MM.1S (cell line): ENCODE measurements around the gene CREB3L2.

ENCODE experiments used
- DNase-seq: peaks from one replicate; pipeline ENCODE4 v3.0.0-alpha.2; 2015
- H2AFZ ChIP-seq: fragments of 300-600 bp; sonication (generic); 2 replicates; pipeline ENCODE4 v1.6.0; 2016; ENCODE audit warnings: antibody characterized with exemption, low read length
- H3F3A ChIP-seq: fragments of 300-600 bp; sonication (generic); 2 replicates; pipeline ENCODE4 v1.6.1; 2016; ENCODE audit warnings: mild to moderate bottlenecking, antibody characterized with exemption, low read length, moderate library complexity, mixed read lengths; ENCODE audit not compliant: insufficient read depth
- H3K27ac ChIP-seq: fragments of 300-600 bp; sonication (generic); 2 replicates; pipeline ENCODE4 v1.5.1; 2016; ENCODE audit warnings: mild to moderate bottlenecking, low read length
- H3K27me3 ChIP-seq: fragments of 300-600 bp; sonication (generic); replicated peaks from 2 replicates; pipeline ENCODE4 v1.6.0; 2016; ENCODE audit warnings: low read length; ENCODE audit not compliant: insufficient read depth
- H3K36me3 ChIP-seq: fragments of 300-600 bp; sonication (generic); replicated peaks from 2 replicates; pipeline ENCODE4 v1.6.1; 2016; ENCODE audit warnings: mild to moderate bottlenecking, low read length, mixed read lengths; ENCODE audit not compliant: insufficient read depth
- H3K4me1 ChIP-seq: fragments of 300-600 bp; sonication (generic); 2 replicates; pipeline ENCODE4 v1.6.1; 2016; ENCODE audit warnings: low read length, mixed read lengths
- H3K4me2 ChIP-seq: fragments of 300-600 bp; sonication (generic); 2 replicates; pipeline ENCODE4 v1.6.0; 2016; ENCODE audit warnings: low read depth, low read length
- H3K4me3 ChIP-seq: fragments of 300-600 bp; sonication (generic); 2 replicates; pipeline ENCODE4 v1.5.1; 2016; ENCODE audit warnings: low read length, mixed read lengths
- H3K79me2 ChIP-seq: fragments of 300-600 bp; sonication (generic); 2 replicates; pipeline ENCODE4 v1.6.1; 2016; ENCODE audit warnings: mixed run types, low read length, mixed read lengths
- H3K9ac ChIP-seq: fragments of 300-600 bp; sonication (generic); 2 replicates; pipeline ENCODE4 v1.6.1; 2016; ENCODE audit warnings: low read length, mixed read lengths
- H3K9me2 ChIP-seq: fragments of 300-600 bp; sonication (generic); replicated peaks from 2 replicates; pipeline ENCODE4 v1.6.1; 2016; ENCODE audit warnings: mild to moderate bottlenecking, low read length, mixed read lengths; ENCODE audit not compliant: insufficient read depth
- H3K9me3 ChIP-seq: fragments of 300-600 bp; sonication (generic); replicated peaks from 2 replicates; pipeline ENCODE4 v1.6.1; 2016; ENCODE audit warnings: mild to moderate bottlenecking, low read length, mixed read lengths; ENCODE audit not compliant: insufficient read depth
- H4K20me1 ChIP-seq: fragments of 300-600 bp; sonication (generic); 2 replicates; pipeline ENCODE4 v1.6.1; 2016; ENCODE audit warnings: mild to moderate bottlenecking, low read length, moderate library complexity, mixed read lengths; ENCODE audit not compliant: insufficient read depth
- EZH2 ChIP-seq: fragments of 300-600 bp; sonication (generic); optimal IDR thresholded peaks from 2 replicates; pipeline ENCODE3; 2017; ENCODE audit warnings: low read depth, mild to moderate bottlenecking, antibody characterized with exemption, low read length, mixed read lengths
- EZH2phosphoT487 ChIP-seq: fragments of 300-600 bp; sonication (generic); IDR thresholded peaks from 2 replicates; pipeline ENCODE4 v1.6.1; 2018; ENCODE audit warnings: antibody characterized with exemption, low read length
- TF ChIP-seq, protein P1 (sequence below): fragments of 300-600 bp; sonication (generic); IDR thresholded peaks from 2 replicates; pipeline ENCODE4 v1.5.1; 2016; ENCODE audit warnings: antibody characterized with exemption, low read length, mixed read lengths

CREB3L2 gene

GRCh38 chr7:137980308-137980707, 21.6 kb downstream of the CREB3L2 start:
- H3K9me3 ChIP-seq: no peaks in the 10 kb centered on the region
- peak overlapping the region; percentile 69 for H3K4me2 ChIP-seq
- peaks cover 5% of the 10 kb centered on the region; the same call in 1 of the 2 replicates for H4K20me1 ChIP-seq
- no peaks in the 10 kb centered on the region for H3K9me2 ChIP-seq
- peak overlapping the region; percentile 82; the same call in 1 of the 2 replicates for H3K27ac ChIP-seq
- peaks cover 97% of the 10 kb centered on the region for H3K79me2 ChIP-seq
- H3F3A ChIP-seq: peaks cover 34% of the 10 kb centered on the region
- peaks cover 14% of the 10 kb centered on the region for H3K36me3 ChIP-seq
- H3K9ac ChIP-seq: peak overlapping the region; percentile 48; the same call in 1 of the 2 replicates
- no peaks in the 10 kb centered on the region for H3K27me3 ChIP-seq
- no peak overlapping the region for H2AFZ ChIP-seq
- H3K4me1 ChIP-seq: peaks cover 56% of the 10 kb centered on the region
- TF ChIP-seq, protein P1, sequence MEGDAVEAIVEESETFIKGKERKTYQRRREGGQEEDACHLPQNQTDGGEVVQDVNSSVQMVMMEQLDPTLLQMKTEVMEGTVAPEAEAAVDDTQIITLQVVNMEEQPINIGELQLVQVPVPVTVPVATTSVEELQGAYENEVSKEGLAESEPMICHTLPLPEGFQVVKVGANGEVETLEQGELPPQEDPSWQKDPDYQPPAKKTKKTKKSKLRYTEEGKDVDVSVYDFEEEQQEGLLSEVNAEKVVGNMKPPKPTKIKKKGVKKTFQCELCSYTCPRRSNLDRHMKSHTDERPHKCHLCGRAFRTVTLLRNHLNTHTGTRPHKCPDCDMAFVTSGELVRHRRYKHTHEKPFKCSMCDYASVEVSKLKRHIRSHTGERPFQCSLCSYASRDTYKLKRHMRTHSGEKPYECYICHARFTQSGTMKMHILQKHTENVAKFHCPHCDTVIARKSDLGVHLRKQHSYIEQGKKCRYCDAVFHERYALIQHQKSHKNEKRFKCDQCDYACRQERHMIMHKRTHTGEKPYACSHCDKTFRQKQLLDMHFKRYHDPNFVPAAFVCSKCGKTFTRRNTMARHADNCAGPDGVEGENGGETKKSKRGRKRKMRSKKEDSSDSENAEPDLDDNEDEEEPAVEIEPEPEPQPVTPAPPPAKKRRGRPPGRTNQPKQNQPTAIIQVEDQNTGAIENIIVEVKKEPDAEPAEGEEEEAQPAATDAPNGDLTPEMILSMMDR: no peak
- no peak for TF ChIP-seq EZH2phosphoT487
- TF ChIP-seq EZH2: no peak
- H3K4me3 ChIP-seq: no peak overlapping the region
- DNase-seq: no peak

- Histone ChIP-seq H3K4me3 (no peak overlapping the region), H2AFZ (no peak overlapping the region), H3K9me2 (no peaks in the 10 kb centered on the region), H3F3A (peaks cover 31% of the 10 kb centered on the region), H4K20me1 (peaks cover 8% of the 10 kb centered on the region; the same call in 1 of the 2 replicates), H3K9me3 (no peaks in the 10 kb centered on the region), H3K4me1 (peaks cover 39% of the 10 kb centered on the region), H3K79me2 (peaks cover 97% of the 10 kb centered on the region), H3K9ac (no peak overlapping the region), H3K27ac (no peak overlapping the region), H3K27me3 (no peaks in the 10 kb centered on the region), H3K4me2 (no peak overlapping the region), H3K36me3 (peaks cover 10% of the 10 kb centered on the region)
- TF ChIP-seq EZH2phosphoT487 (no peak), EZH2 (no peak)
- TF ChIP-seq, protein P1: no peak
- no peak for DNase-seq
Measured at GRCh38 chr7:137978464-137979237, 23.2 kb downstream of the CREB3L2 start.

- peaks cover 94% of the 10 kb centered on the region for H3K79me2 ChIP-seq
Measured at GRCh38 chr7:137977173-137977572, 24.7 kb downstream of the CREB3L2 start.

More at GRCh38 chr7:137977173-137977572, 24.7 kb downstream of the CREB3L2 start:
- peaks cover 8% of the 10 kb centered on the region; the same call in 1 of the 2 replicates for H4K20me1 ChIP-seq
- no peak overlapping the region for H3K4me2 ChIP-seq
- H3K9me2 ChIP-seq: no peaks in the 10 kb centered on the region
- no peaks in the 10 kb centered on the region for H3K9me3 ChIP-seq
- H3K4me3 ChIP-seq: no peak overlapping the region
- TF ChIP-seq EZH2 (no peak), EZH2phosphoT487 (no peak)
- TF ChIP-seq, protein P1: no peak
- peaks cover 24% of the 10 kb centered on the region for H3K4me1 ChIP-seq
- no peaks in the 10 kb centered on the region for H3K27me3 ChIP-seq
- H3K36me3 ChIP-seq: peaks cover 4% of the 10 kb centered on the region; the same call in 1 of the 2 replicates
- no peak overlapping the region for H2AFZ ChIP-seq
- H3K27ac ChIP-seq: no peak overlapping the region
- H3K9ac ChIP-seq: no peak overlapping the region
- peaks cover 17% of the 10 kb centered on the region for H3F3A ChIP-seq
- no peak for DNase-seq
